Mesothelial cell of epicardium (in vitro differentiated cells): Measurements from ENCODE around the gene AADAC. TPM values are rescaled to one million over a fixed set of nuclear protein-coding genes. Genes with fewer than 3 reads are reported as not detected.

Source experiments
- DNase-seq, 2 experiments: peaks; one replicate each; pipeline ENCODE4 v3.0.0; 2021; ENCODE audit warnings: low spot score in 2 of 2; ENCODE audit not compliant: unreplicated experiment in 2 of 2
- H3K27ac Mint-ChIP-seq: 2 replicates; pipeline ENCODE4 v1.8.0; 2021; ENCODE audit warnings: mixed read lengths
- H3K27me3 Mint-ChIP-seq: 2 replicates; pipeline ENCODE4 v1.8.0; 2021; ENCODE audit warnings: low read depth, mixed read lengths
- H3K36me3 Mint-ChIP-seq: 2 replicates; pipeline ENCODE4 v1.8.0; 2021; ENCODE audit warnings: mixed read lengths
- H3K4me1 Mint-ChIP-seq: 2 replicates; pipeline ENCODE4 v1.8.0; 2021; ENCODE audit warnings: mixed read lengths
- H3K4me3 Mint-ChIP-seq: 2 replicates; pipeline ENCODE4 v1.8.0; 2021; ENCODE audit warnings: mild to moderate bottlenecking, moderate library complexity, mixed read lengths
- H3K9me3 Mint-ChIP-seq: 2 replicates; pipeline ENCODE4 v1.8.0; 2021; ENCODE audit warnings: mixed read lengths
- CTCF ChIP-seq: fragments of 200-600 bp; sonication (generic); IDR thresholded peaks from one replicate; pipeline ENCODE4 v1.5.0; 2021; ENCODE audit warnings: antibody characterized with exemption; ENCODE audit not compliant: unreplicated experiment
- total RNA-seq: library from RNA; stranded (reverse); gene quantifications from 3 replicates; pipeline ENCODE4 v1.2.1, GENCODE V29; 2021

AADAC gene
- total RNA-seq, 1 donor from 2014 or later: not detected

DNA sequence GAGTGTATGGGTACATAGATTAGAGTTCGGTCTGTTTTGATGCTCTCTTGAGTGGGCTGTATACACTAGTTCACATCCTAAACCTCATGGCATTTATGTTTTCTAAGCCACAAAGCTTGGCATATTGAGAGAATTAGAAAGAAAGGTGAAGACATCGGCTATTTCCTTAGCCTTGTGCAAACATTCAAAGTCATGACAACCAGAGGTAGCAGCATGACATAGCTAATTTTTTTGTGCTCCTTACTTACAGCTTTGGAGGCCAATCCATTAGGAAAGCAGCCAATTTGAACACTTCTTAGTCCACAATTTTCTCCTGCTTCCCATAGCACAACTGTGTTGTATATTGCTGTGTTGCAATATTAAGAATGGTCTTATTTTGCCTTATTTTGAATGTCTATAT lies 21.5 kb upstream of the AADAC start:
- DNase-seq: no peak
- peaks cover 9% of the 10 kb centered on the region for H3K4me1 Mint-ChIP-seq
- H3K36me3 Mint-ChIP-seq: no peaks in the 10 kb centered on the region
- peaks cover 9% of the 10 kb centered on the region for H3K9me3 Mint-ChIP-seq
- H3K27me3 Mint-ChIP-seq: no peaks in the 10 kb centered on the region
- no peak overlapping the region for H3K27ac Mint-ChIP-seq
- no peak for TF ChIP-seq CTCF
- no peak overlapping the region for H3K4me3 Mint-ChIP-seq

DNA sequence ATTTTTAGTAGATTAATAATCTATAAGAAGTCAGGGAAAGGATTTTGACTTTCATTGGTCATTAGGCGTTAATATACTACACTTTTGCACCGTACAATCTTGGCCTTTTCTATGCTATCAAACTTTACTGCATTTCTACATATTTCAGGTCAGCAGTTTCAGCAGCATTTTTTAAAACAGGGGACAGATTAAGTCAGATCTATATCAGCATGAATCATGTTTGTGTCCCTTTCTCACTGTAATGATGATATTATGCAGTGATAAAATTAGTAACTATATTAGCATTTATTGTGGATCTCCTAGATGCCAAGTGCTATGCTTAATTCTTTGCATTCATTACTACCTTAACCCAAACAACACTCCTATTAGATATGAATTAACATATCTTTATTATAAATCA lies 20.3 kb upstream of the AADAC start:
- Mint-ChIP-seq H3K4me3 (no peak overlapping the region), H3K27me3 (no peaks in the 10 kb centered on the region), H3K9me3 (peaks cover 9% of the 10 kb centered on the region), H3K36me3 (no peaks in the 10 kb centered on the region), H3K4me1 (peaks cover 13% of the 10 kb centered on the region), H3K27ac (peak overlapping the region; percentile 34)
- no peak for DNase-seq
- TF ChIP-seq CTCF: no peak

- H3K27ac Mint-ChIP-seq: no peak overlapping the region
- no peak for TF ChIP-seq CTCF
- H3K4me1 Mint-ChIP-seq: peaks cover 13% of the 10 kb centered on the region
- H3K4me3 Mint-ChIP-seq: no peak overlapping the region
- H3K27me3 Mint-ChIP-seq: no peaks in the 10 kb centered on the region
- peaks cover 9% of the 10 kb centered on the region for H3K9me3 Mint-ChIP-seq
- H3K36me3 Mint-ChIP-seq: no peaks in the 10 kb centered on the region
- no peak for DNase-seq
These were observed 19.8 kb upstream of the AADAC start for GRCh38 chr3:151794080-151794479.

GRCh38 chr3:151795276-151795675 lies 18.6 kb upstream of the AADAC start:
- TF ChIP-seq CTCF: no peak
- no peaks in the 10 kb centered on the region for H3K36me3 Mint-ChIP-seq
- peaks cover 12% of the 10 kb centered on the region for H3K4me1 Mint-ChIP-seq
- no peaks in the 10 kb centered on the region for H3K27me3 Mint-ChIP-seq
- no peak for DNase-seq
- no peak overlapping the region for H3K27ac Mint-ChIP-seq
- H3K4me3 Mint-ChIP-seq: no peak overlapping the region
- H3K9me3 Mint-ChIP-seq: peaks cover 5% of the 10 kb centered on the region

GRCh38 chr3:151796105-151796680 lies 17.7 kb upstream of the AADAC start:
- Mint-ChIP-seq H3K4me1 (peaks cover 15% of the 10 kb centered on the region), H3K36me3 (no peaks in the 10 kb centered on the region), H3K4me3 (no peak overlapping the region), H3K27me3 (no peaks in the 10 kb centered on the region), H3K9me3 (no peaks in the 10 kb centered on the region), H3K27ac (no peak overlapping the region)
- no peak for DNase-seq
- no peak for TF ChIP-seq CTCF

GRCh38 chr3:151798466-151798865 lies 15.4 kb upstream of the AADAC start:
- peaks cover 15% of the 10 kb centered on the region for H3K4me1 Mint-ChIP-seq
- no peak overlapping the region for H3K4me3 Mint-ChIP-seq
- no peaks in the 10 kb centered on the region for H3K27me3 Mint-ChIP-seq

More at GRCh38 chr3:151798466-151798865, 15.4 kb upstream of the AADAC start:
- H3K27ac Mint-ChIP-seq: no peak overlapping the region
- no peak for TF ChIP-seq CTCF
- H3K9me3 Mint-ChIP-seq: peaks cover 4% of the 10 kb centered on the region
- H3K36me3 Mint-ChIP-seq: no peaks in the 10 kb centered on the region
- DNase-seq: no peak
